B cell (primary cell): ENCODE data around the gene NHEJ1. TPM values are rescaled to one million over a fixed set of nuclear protein-coding genes. Genes with fewer than 3 reads are reported as not detected.

Experiments
- ATAC-seq: fragments of 200-7000 bp; cut with Tn5 transposase; one replicate; pipeline ENCODE4 v1.10.0; 2021; ENCODE audit warnings: low read depth, mild to moderate bottlenecking, moderate number of reproducible peaks, moderate library complexity
- CTCF ChIA-PET: fragments of 350-600 bp; sonication (Branson Sonifier 250); formaldehyde crosslinking; loops from one replicate; lab custom pipeline; 2021; ENCODE audit warnings: antibody characterized with exemption, inconsistent platforms; lab: Charles Lee
- POLR2A ChIA-PET: fragments of 350-600 bp; sonication (Branson Sonifier 250); formaldehyde crosslinking; loops from one replicate; lab custom pipeline; 2021; ENCODE audit warnings: antibody characterized with exemption; lab: Charles Lee
- DNase-seq: peaks from one replicate; pipeline ENCODE4 v3.0.0; 2013
- H2AFZ ChIP-seq: 2 replicates; pipeline ENCODE4 v1.6.1; 2012; ENCODE audit warnings: mild to moderate bottlenecking, low read depth, low read length; ENCODE audit not compliant: insufficient read depth, poor library complexity, severe bottlenecking
- H3K27ac ChIP-seq, 2 donors: 1 replicate in 1 of 2; 2 replicates in 1 of 2; pipeline ENCODE4 v1.5.1; 2012 to 2013; ENCODE audit warnings: low read length in 2 of 2, mild to moderate bottlenecking in 2 of 2, moderate library complexity in 1 of 2
- H3K27me3 ChIP-seq, 4 experiments: fragments of 200-600 bp in 1 of 4; sonication (generic) in 1 of 4; replicated peaks in 1 of 4; 1 replicate in 2 of 4; 2 replicates in 2 of 4; pipeline versions ENCODE4 v1.6.1 to v1.7.0; 2013 to 2016; ENCODE audit warnings: low read length in 3 of 4, mild to moderate bottlenecking in 2 of 4, mixed read lengths in 1 of 4, moderate library complexity in 1 of 4; ENCODE audit not compliant: insufficient read depth in 4 of 4, control insufficient read depth in 3 of 4; ENCODE audit errors: control extremely low read depth in 1 of 4
- H3K36me3 ChIP-seq, 2 experiments: replicated peaks in 1 of 2; 1 replicate in 1 of 2; 2 replicates in 1 of 2; pipeline versions ENCODE4 v1.6.1 to v1.7.1; 2013; ENCODE audit warnings: low read length in 1 of 2; ENCODE audit not compliant: insufficient read depth in 2 of 2, control insufficient read depth in 1 of 2; ENCODE audit errors: control extremely low read depth in 1 of 2, extremely low read depth in 1 of 2
- H3K4me1 ChIP-seq, 2 donors: fragments of 200-600 bp in 1 of 2; sonication (generic) in 1 of 2; 1 replicate in 1 of 2; 2 replicates in 1 of 2; pipeline versions ENCODE4 v1.5.1 to v1.6.1; 2013 to 2017; ENCODE audit warnings: low read length in 2 of 2; ENCODE audit not compliant: control insufficient read depth in 2 of 2, insufficient read depth in 2 of 2
- H3K4me2 ChIP-seq: replicated peaks from 2 replicates; pipeline ENCODE3; 2012; ENCODE audit warnings: mild to moderate bottlenecking, low read depth, low read length; ENCODE audit not compliant: poor library complexity, severe bottlenecking
- H3K4me3 ChIP-seq, 5 experiments: fragments of 200-600 bp in 1 of 5; sonication (generic) in 1 of 5; 1 replicate in 3 of 5; 2 replicates in 2 of 5; pipeline versions ENCODE4 v1.5.1 to v1.7.0; 2011 to 2016; ENCODE audit warnings: low read length in 4 of 5, mild to moderate bottlenecking in 4 of 5, low read depth in 2 of 5, control low read depth in 1 of 5, moderate library complexity in 1 of 5; ENCODE audit not compliant: insufficient read depth in 1 of 5; ENCODE audit errors: control extremely low read depth in 1 of 5, extremely low read depth in 1 of 5
- H3K79me2 ChIP-seq: fragments of 200-600 bp; sonication (generic); one replicate; pipeline ENCODE4 v1.6.0; 2016; ENCODE audit warnings: low read length; ENCODE audit not compliant: control insufficient read depth, insufficient read depth
- H3K9ac ChIP-seq: fragments of 200-600 bp; sonication (generic); 2 replicates; pipeline ENCODE4 v1.6.1; 2017; ENCODE audit warnings: mild to moderate bottlenecking, low read length, moderate library complexity
- H3K9me3 ChIP-seq, 3 donors: one replicate each; pipeline versions ENCODE4 v1.6.1 to v1.7.1; 2013; ENCODE audit warnings: low read length in 2 of 3; ENCODE audit not compliant: control insufficient read depth in 2 of 3, insufficient read depth in 1 of 3; ENCODE audit errors: control extremely low read depth in 1 of 3
- H4K20me1 ChIP-seq: 2 replicates; pipeline ENCODE4 v1.6.0; 2012; ENCODE audit warnings: mild to moderate bottlenecking, low read length; ENCODE audit not compliant: insufficient read depth, control insufficient read depth, poor library complexity, severe bottlenecking
- H3K27ac Mint-ChIP-seq: one replicate; pipeline ENCODE4 v1.8.0; 2021; ENCODE audit warnings: mixed read lengths
- H3K27me3 Mint-ChIP-seq: one replicate; pipeline ENCODE4 v1.8.0; 2021; ENCODE audit warnings: mixed read lengths
- H3K4me1 Mint-ChIP-seq: one replicate; pipeline ENCODE4 v1.8.0; 2021; ENCODE audit warnings: mixed read lengths
- H3K4me3 Mint-ChIP-seq: one replicate; pipeline ENCODE4 v1.8.0; 2021; ENCODE audit warnings: mixed read lengths
- H3K9me3 Mint-ChIP-seq: one replicate; pipeline ENCODE4 v1.8.0; 2022; ENCODE audit warnings: mixed read lengths; ENCODE audit not compliant: insufficient read depth
- EZH2 ChIP-seq: IDR thresholded peaks from 2 replicates; pipeline ENCODE4 v1.6.1; 2012; ENCODE audit warnings: borderline replicate concordance, low read depth, mild to moderate bottlenecking, moderate library complexity, low read length; ENCODE audit not compliant: insufficient read depth, poor library complexity, severe bottlenecking
- WGBS: methylation state at CpG from one replicate; pipeline ENCODE4 v1.1.5; 2013; ENCODE audit warnings: missing lambda C conversion rate; ENCODE audit not compliant: insufficient coverage; 5-methylcytosine and 5-hydroxymethylcytosine counted together
- intact Hi-C: fragments of 100-400 bp; cut with micrococcal nuclease; formaldehyde crosslinking; loops from one replicate; pipeline ENCODE4 v1.10.0; 2022
- polyA plus RNA-seq: library from polyadenylated mRNA; depleted of rRNA; stranded (reverse); fragments of >200 nt; gene quantifications from 2 replicates; pipeline ENCODE4 v1.2.3, GENCODE V29; 2012
- total RNA-seq, 2 donors: library from RNA; stranded (reverse); fragments of 120-200 nt in 1 of 2; gene quantifications; 1 replicate in 1 of 2; 2 replicates in 1 of 2; pipeline versions ENCODE4 v1.2.3 to v1.2.4, GENCODE V29; 2013 to 2022
- TF ChIP-seq, protein P1 (sequence below): fragments of 200-600 bp; IDR thresholded peaks from one replicate; pipeline ENCODE4 v1.8.0; 2022; ENCODE audit warnings: antibody characterized with exemption, mild to moderate bottlenecking

Gene NHEJ1
- total and polyA plus RNA-seq, 2 donors (not counting 1 experiment from before 2014, with no cell fraction given): 14.9 to 25.0 TPM

DNA sequence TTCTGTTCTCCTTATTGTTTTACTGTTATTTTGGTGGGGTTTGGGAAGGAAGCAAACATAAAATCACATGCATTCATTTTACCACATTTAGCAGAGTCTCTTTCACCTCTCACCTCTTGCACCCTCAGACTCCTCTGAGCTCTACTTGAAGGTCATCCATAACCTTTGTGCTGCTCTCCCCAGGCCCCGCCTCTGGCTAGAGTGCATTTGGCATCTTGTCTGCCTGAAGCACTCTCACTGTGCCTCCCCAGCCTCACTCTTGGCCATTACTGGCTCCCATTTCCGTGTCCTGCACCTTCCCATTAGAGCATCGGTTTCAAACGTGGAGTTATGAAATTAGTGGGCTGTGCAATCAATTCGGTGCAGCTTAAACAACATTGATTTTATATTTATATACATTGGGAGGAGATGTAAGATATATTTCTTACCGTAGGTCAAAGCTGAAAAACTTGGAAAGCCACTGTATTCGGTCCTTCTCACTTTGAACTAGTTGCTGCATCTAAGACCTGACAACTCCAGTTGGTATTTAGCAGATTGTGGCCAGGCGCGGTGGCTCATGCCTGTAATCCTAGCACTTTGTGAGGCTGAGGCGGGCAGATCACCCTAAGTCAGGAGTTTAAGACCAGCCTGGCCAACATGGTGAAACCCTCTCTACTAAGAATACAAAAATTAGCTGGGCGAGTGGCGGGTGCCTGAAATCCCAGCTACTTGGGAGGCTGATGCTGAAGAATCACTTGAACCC lies 39.0 kb upstream of the NHEJ1 start:
- no peaks in the 10 kb centered on the region for H3K79me2 ChIP-seq
- H3K4me3 ChIP-seq: no peak overlapping the region
- ChIA-PET CTCF (interaction anchor here (0.8 kb wide), 1 partner anchor 27 kb away, joined by 3 read pairs; no protein-coding TSS in a partner anchor), POLR2A (no interaction called here)
- no peaks in the 10 kb centered on the region for H3K4me1 ChIP-seq
- WGBS: 94% methylated on average over 6 of the region's 12 CpGs
- no peak overlapping the region for H3K27ac ChIP-seq
- no peaks in the 10 kb centered on the region for H3K9me3 ChIP-seq
- intact Hi-C loops: no loop called here
- no peaks in the 10 kb centered on the region for H4K20me1 ChIP-seq
- TF ChIP-seq, protein P1, sequence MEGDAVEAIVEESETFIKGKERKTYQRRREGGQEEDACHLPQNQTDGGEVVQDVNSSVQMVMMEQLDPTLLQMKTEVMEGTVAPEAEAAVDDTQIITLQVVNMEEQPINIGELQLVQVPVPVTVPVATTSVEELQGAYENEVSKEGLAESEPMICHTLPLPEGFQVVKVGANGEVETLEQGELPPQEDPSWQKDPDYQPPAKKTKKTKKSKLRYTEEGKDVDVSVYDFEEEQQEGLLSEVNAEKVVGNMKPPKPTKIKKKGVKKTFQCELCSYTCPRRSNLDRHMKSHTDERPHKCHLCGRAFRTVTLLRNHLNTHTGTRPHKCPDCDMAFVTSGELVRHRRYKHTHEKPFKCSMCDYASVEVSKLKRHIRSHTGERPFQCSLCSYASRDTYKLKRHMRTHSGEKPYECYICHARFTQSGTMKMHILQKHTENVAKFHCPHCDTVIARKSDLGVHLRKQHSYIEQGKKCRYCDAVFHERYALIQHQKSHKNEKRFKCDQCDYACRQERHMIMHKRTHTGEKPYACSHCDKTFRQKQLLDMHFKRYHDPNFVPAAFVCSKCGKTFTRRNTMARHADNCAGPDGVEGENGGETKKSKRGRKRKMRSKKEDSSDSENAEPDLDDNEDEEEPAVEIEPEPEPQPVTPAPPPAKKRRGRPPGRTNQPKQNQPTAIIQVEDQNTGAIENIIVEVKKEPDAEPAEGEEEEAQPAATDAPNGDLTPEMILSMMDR: no peak
- no peak for TF ChIP-seq EZH2
- H3K9me3 Mint-ChIP-seq: no peaks in the 10 kb centered on the region
- no peak overlapping the region for H3K9ac ChIP-seq
- H3K4me2 ChIP-seq: no peak overlapping the region
- DNase-seq (no peak), ATAC-seq (no peak)
- no peak overlapping the region for H3K4me3 Mint-ChIP-seq
- no peak overlapping the region for H2AFZ ChIP-seq
- H3K27me3 ChIP-seq: peaks cover 0 to 3% (median 0%) of the 10 kb centered on the region in 4 experiments
- no peaks in the 10 kb centered on the region for H3K36me3 ChIP-seq
- peaks cover 14% of the 10 kb centered on the region for H3K27me3 Mint-ChIP-seq
- H3K27ac Mint-ChIP-seq: peak overlapping the region; percentile 21
- no peaks in the 10 kb centered on the region for H3K4me1 Mint-ChIP-seq

GRCh38 chr2:219198974-219199373 lies 38.4 kb upstream of the NHEJ1 start:
- peaks cover 14% of the 10 kb centered on the region for H3K27me3 Mint-ChIP-seq
- no peak for DNase-seq
- peaks cover 0 to 3% (median 0%) of the 10 kb centered on the region in 4 experiments for H3K27me3 ChIP-seq
- no peak for TF ChIP-seq EZH2
- TF ChIP-seq, protein P1: no peak
- no peaks in the 10 kb centered on the region for H3K4me1 Mint-ChIP-seq
- ChIA-PET CTCF (interaction anchor here (0.8 kb wide), 1 partner anchor 27 kb away, joined by 3 read pairs; no protein-coding TSS in a partner anchor), POLR2A (no interaction called here)
- no peak overlapping the region for H3K4me3 Mint-ChIP-seq
- no peaks in the 10 kb centered on the region for H3K79me2 ChIP-seq
- no peak overlapping the region for H3K27ac ChIP-seq
- no peaks in the 10 kb centered on the region for H3K4me1 ChIP-seq
- intact Hi-C loops: no loop called here
- no peaks in the 10 kb centered on the region for H3K9me3 Mint-ChIP-seq
- no peak overlapping the region for H3K4me3 ChIP-seq
- no peaks in the 10 kb centered on the region for H4K20me1 ChIP-seq
- no peak for ATAC-seq
- H3K9me3 ChIP-seq: no peaks in the 10 kb centered on the region
- no peak overlapping the region for H3K27ac Mint-ChIP-seq
- no peak overlapping the region for H3K4me2 ChIP-seq
- no peaks in the 10 kb centered on the region for H3K36me3 ChIP-seq
- 91% methylated on average over 5 of the region's 5 CpGs for WGBS
- no peak overlapping the region for H3K9ac ChIP-seq
- no peak overlapping the region for H2AFZ ChIP-seq
